HepG2 (cell line): Measurements from ENCODE around the gene ZNF316. TPM values are rescaled to one million over a fixed set of nuclear protein-coding genes. Genes with fewer than 3 reads are reported as not detected.

ENCODE experiments used
- ATAD3A ChIP-seq: sonication (generic); formaldehyde crosslinking; IDR thresholded peaks from 2 replicates; pipeline ENCODE4 v1.4.0; 2020; ENCODE audit warnings: missing genetic modification reagents
- ERF ChIP-seq: IDR thresholded peaks from 2 replicates; pipeline ENCODE4 v1.6.1; 2018; ENCODE audit warnings: missing biosample characterization, missing genetic modification reagents
- FOXK2 ChIP-seq: fragments of 450-650 bp; IDR thresholded peaks from 2 replicates; pipeline ENCODE4 v1.6.1; 2016
- JDP2 ChIP-seq: sonication (generic); formaldehyde crosslinking; IDR thresholded peaks from 2 replicates; pipeline ENCODE4 v1.8.1; 2022; ENCODE audit warnings: missing genetic modification reagents, borderline replicate concordance
- MBNL3 ChIP-seq: fragments of 250-450 bp; sonication (Bioruptor Pico); conservative IDR thresholded peaks from 2 replicates; pipeline ENCODE4 v1.8.0; 2022; ENCODE audit warnings: mild to moderate bottlenecking, inconsistent platforms
- NR2F1 ChIP-seq, 2 experiments: fragments of 450-650 bp in 1 of 2; formaldehyde crosslinking in 1 of 2; IDR thresholded peaks; 2 replicates each; pipeline versions ENCODE4 v1.5.0 to v1.6.1; 2016 to 2020; ENCODE audit warnings: mild to moderate bottlenecking in 1 of 2, missing compliant biosample characterization in 1 of 2, missing genetic modification reagents in 1 of 2, moderate library complexity in 1 of 2
- PCBP1 ChIP-seq: fragments of 200-400 bp; formaldehyde crosslinking; IDR thresholded peaks from 2 replicates; pipeline ENCODE4 v1.6.1; 2017; ENCODE audit warnings: mild to moderate bottlenecking, low read depth, low read length, borderline replicate concordance
- SAFB2 ChIP-seq: sonication (generic); formaldehyde crosslinking; IDR thresholded peaks from 2 replicates; pipeline ENCODE4 v1.5.1; 2020; ENCODE audit warnings: missing genetic modification reagents, low read depth, mild to moderate bottlenecking, borderline replicate concordance
- YY1 ChIP-seq: IDR thresholded peaks from 2 replicates; pipeline ENCODE4 v1.6.1; 2011; ENCODE audit warnings: low read length, low read depth, moderate library complexity, mild to moderate bottlenecking; ENCODE audit not compliant: insufficient read depth, insufficient replicate concordance
- ZNF253 ChIP-seq: sonication (generic); formaldehyde crosslinking; IDR thresholded peaks from 2 replicates; pipeline ENCODE4 v1.8.0; 2022; ENCODE audit warnings: mild to moderate bottlenecking, missing genetic modification reagents, borderline replicate concordance
- ZNF678 ChIP-seq: sonication (generic); formaldehyde crosslinking; IDR thresholded peaks from 2 replicates; pipeline ENCODE4 v1.4.0; 2020; ENCODE audit warnings: mild to moderate bottlenecking, missing genetic modification reagents
- ZNF766 ChIP-seq: sonication (generic); formaldehyde crosslinking; IDR thresholded peaks from 2 replicates; pipeline ENCODE4 v1.5.0; 2020; ENCODE audit warnings: missing genetic modification reagents, borderline replicate concordance
- polyA plus RNA-seq, 8 experiments: library from polyadenylated mRNA; depleted of rRNA in 3 of 8; stranded (reverse) in 7 of 8; unstranded in 1 of 8; fragments of >200 nt; fragmentation: Illumina TruSeq in 4 of 8; extraction: Trizol in 4 of 8; gene quantifications; 2 replicates each; pipeline versions ENCODE4 v1.2.1 to v1.2.3, GENCODE V29; 2011 to 2016; ENCODE audit warnings: low read depth in 4 of 8, missing spikeins in 1 of 8, mixed read lengths in 1 of 8; ENCODE audit not compliant: insufficient read depth in 1 of 8
- total RNA-seq, 5 experiments: library from RNA; depleted of rRNA; stranded (reverse); fragments of >200 nt; fragmentation: Illumina TruSeq; extraction: Trizol; gene quantifications; 2 replicates each; pipeline ENCODE4 v1.2.3, GENCODE V29; 2016; ENCODE audit warnings: low read depth in 1 of 5
- TF ChIP-seq, protein P1 (sequence below): sonication (generic); formaldehyde crosslinking; IDR thresholded peaks from 2 replicates; pipeline ENCODE4 v1.4.0; 2020; ENCODE audit warnings: mild to moderate bottlenecking, missing genetic modification reagents
- TF ChIP-seq, protein P2 (sequence below): sonication (generic); formaldehyde crosslinking; IDR thresholded peaks from 2 replicates; pipeline ENCODE4 v1.8.0; 2022; ENCODE audit warnings: mild to moderate bottlenecking, missing genetic modification reagents
- TF ChIP-seq, protein P3 (sequence below): sonication (generic); formaldehyde crosslinking; IDR thresholded peaks from 2 replicates; pipeline ENCODE4 v1.5.0; 2020; ENCODE audit warnings: mild to moderate bottlenecking, missing genetic modification reagents
- TF ChIP-seq, protein P4 (sequence below): sonication (generic); formaldehyde crosslinking; IDR thresholded peaks from 2 replicates; pipeline ENCODE4 v1.8.0; 2023; ENCODE audit warnings: mild to moderate bottlenecking, missing genetic modification reagents

Gene ZNF316
- total and polyA plus RNA-seq, 2 of the 13 experiments (the other 11 are each of a cell fraction or from before 2014, with no cell fraction given), result 4.3 to 9.9 TPM

DNA sequence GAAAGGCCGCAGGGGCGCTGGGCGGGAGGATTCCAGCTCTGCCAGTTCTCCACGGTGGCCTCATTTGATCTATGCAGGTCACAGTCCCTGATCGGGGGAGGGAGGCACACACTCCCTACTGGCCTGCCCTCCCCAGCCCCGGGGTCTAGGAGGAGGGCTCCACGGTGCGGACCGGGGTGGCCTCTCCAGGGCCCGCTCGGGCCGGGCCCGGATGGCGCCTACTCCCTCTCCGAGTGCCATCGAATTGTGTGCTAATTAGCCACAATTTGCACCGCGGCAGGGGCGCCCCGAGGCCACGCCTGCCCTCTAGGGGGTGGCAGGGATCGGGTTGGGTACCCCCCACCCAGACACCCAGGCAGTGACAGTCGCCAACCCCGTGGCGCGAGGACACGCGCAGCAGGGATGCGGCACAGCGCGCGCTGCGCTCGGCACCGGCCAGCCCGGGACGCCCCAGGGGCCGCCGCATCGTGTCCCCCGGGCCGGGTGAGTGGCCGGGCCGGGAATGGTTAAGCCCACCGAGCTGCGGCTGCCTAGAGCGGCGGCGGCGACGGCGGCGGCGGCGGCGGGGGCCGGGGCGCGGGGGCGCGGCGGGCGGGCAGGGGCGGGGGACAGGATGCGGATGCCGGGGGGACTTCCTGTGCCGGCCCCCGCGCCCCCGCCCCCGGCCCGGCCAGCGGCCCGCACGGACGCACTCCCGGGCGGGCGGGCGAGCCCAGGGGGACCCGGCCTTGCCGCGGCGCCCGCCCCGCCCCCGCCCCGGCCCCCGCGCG lies 22.0 kb upstream of the ZNF316 start, which contains the start of gene ZNF853 (continued):
- TF ChIP-seq ATAD3A (CRISPR knock-in tag) (no peak), NR2F1 (CRISPR knock-in tag; IDR thresholded peaks at IDR 0.05) (no peak), JDP2 (no peak), SAFB2 (CRISPR knock-in tag) (0 out of 2 replicates have a peak, but pooled peaks have one; percentile 16), ZNF678 (CRISPR knock-in tag) (0 out of 2 replicates have a peak, but pooled peaks have one; percentile 50), ZNF766 (CRISPR knock-in tag) (no peak), YY1 (peak; percentile 15), FOXK2 (no peak), MBNL3 (CRISPR knock-in tag) (no peak), ZNF253 (no peak), PCBP1 (no peak), ERF (CRISPR knock-in tag) (peak; percentile 42; the same call in 1 of the 2 replicates)
- TF ChIP-seq, protein P1, sequence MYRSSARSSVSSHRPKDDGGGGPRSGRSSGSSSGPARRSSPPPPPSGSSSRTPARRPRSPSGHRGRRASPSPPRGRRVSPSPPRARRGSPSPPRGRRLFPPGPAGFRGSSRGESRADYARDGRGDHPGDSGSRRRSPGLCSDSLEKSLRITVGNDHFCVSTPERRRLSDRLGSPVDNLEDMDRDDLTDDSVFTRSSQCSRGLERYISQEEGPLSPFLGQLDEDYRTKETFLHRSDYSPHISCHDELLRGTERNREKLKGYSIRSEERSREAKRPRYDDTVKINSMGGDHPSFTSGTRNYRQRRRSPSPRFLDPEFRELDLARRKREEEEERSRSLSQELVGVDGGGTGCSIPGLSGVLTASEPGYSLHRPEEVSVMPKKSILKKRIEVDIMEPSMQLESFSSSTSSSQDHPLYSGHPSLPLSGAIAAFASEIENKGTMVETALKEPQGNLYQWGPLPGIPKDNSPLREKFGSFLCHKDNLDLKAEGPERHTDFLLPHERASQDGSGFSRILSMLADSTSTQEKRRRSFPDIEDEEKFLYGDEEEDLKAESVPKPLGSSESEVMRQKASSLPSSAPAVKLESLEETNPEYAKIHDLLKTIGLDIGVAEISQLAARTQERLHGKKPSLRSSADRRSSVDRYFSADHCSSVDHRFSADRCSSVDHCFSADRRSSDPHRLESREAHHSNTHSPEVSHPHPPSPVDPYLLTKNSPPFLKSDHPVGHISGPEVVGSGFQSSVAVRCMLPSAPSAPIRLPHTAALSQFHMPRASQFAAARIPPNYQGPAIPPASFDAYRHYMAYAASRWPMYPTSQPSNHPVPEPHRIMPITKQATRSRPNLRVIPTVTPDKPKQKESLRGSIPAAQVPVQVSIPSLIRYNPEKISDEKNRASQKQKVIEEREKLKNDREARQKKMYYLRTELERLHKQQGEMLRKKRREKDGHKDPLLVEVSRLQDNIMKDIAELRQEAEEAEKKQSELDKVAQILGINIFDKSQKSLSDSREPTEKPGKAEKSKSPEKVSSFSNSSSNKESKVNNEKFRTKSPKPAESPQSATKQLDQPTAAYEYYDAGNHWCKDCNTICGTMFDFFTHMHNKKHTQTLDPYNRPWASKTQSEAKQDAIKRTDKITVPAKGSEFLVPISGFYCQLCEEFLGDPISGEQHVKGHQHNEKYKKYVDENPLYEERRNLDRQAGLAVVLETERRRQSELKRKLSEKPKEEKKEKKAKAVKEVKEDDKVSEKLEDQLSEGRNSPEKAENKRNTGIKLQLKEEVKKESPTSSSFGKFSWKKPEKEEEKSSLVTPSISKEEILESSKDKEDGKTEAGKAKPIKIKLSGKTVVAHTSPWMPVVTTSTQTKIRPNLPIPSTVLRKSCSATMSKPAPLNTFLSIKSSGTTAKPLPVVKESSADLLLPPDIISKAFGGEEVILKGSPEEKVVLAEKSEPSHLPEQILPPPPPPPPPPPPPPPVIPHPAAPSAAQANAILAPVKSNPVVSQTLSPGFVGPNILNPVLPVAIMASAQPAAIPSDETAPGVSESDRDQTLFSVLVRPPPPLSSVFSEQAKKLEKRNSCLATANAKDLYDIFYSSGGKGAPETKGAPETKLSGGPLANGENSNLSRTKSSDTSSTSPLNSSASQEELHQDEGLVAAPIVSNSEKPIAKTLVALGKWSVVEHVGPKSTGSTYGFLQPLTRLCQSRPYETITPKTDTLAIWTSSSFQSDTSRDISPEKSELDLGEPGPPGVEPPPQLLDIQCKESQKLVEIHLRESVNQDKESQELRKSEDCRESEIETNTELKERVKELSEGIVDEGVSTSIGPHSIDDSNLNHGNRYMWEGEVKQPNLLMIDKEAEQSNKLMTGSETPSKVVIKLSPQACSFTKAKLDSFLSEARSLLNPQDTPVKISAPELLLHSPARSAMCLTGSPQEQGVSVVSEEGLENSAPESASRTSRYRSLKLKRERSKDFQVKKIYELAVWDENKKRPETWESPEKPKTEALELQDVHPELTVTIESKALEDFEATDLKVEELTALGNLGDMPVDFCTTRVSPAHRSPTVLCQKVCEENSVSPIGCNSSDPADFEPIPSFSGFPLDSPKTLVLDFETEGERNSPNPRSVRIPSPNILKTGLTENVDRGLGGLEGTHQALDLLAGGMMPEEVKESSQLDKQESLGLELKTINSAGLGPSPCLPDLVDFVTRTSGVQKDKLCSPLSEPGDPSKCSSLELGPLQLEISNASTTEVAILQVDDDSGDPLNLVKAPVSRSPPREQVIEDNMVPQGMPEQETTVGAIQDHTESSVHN (CRISPR knock-in tag), result no peak
- TF ChIP-seq, protein P2, sequence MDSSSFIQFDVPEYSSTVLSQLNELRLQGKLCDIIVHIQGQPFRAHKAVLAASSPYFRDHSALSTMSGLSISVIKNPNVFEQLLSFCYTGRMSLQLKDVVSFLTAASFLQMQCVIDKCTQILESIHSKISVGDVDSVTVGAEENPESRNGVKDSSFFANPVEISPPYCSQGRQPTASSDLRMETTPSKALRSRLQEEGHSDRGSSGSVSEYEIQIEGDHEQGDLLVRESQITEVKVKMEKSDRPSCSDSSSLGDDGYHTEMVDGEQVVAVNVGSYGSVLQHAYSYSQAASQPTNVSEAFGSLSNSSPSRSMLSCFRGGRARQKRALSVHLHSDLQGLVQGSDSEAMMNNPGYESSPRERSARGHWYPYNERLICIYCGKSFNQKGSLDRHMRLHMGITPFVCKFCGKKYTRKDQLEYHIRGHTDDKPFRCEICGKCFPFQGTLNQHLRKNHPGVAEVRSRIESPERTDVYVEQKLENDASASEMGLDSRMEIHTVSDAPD (CRISPR knock-in tag), result no peak
- TF ChIP-seq, protein P3, sequence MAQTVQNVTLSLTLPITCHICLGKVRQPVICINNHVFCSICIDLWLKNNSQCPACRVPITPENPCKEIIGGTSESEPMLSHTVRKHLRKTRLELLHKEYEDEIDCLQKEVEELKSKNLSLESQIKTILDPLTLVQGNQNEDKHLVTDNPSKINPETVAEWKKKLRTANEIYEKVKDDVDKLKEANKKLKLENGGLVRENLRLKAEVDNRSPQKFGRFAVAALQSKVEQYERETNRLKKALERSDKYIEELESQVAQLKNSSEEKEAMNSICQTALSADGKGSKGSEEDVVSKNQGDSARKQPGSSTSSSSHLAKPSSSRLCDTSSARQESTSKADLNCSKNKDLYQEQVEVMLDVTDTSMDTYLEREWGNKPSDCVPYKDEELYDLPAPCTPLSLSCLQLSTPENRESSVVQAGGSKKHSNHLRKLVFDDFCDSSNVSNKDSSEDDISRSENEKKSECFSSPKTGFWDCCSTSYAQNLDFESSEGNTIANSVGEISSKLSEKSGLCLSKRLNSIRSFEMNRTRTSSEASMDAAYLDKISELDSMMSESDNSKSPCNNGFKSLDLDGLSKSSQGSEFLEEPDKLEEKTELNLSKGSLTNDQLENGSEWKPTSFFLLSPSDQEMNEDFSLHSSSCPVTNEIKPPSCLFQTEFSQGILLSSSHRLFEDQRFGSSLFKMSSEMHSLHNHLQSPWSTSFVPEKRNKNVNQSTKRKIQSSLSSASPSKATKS (CRISPR knock-in tag), result no peak
- TF ChIP-seq, protein P4, sequence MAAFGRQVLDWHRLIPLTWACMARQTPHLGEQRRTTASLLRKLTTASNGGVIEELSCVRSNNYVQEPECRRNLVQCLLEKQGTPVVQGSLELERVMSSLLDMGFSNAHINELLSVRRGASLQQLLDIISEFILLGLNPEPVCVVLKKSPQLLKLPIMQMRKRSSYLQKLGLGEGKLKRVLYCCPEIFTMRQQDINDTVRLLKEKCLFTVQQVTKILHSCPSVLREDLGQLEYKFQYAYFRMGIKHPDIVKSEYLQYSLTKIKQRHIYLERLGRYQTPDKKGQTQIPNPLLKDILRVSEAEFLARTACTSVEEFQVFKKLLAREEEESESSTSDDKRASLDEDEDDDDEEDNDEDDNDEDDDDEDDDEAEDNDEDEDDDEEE (CRISPR knock-in tag), result no peak
